Naive thymus-derived CD4-positive, alpha-beta T cell (primary cell): Measurements from ENCODE around the gene GAL3ST2. TPM values are rescaled to one million over a fixed set of nuclear protein-coding genes. Genes with fewer than 3 reads are reported as not detected.
"Not testable (repeated sequence)": the region's sequence is repeated elsewhere in the genome, so short reads cannot be mapped to it uniquely, and the experiment has no call there.

Experiments
- ATAC-seq: fragments of 150-1000 bp; cut with Tn5 transposase; 2 replicates; pipeline ENCODE4 v1.10.0; 2021; ENCODE audit warnings: mild to moderate bottlenecking, moderate library complexity
- CTCF ChIA-PET: fragments of 350-600 bp; sonication (Branson Sonifier 250); formaldehyde crosslinking; loops from one replicate; lab custom pipeline; 2021; ENCODE audit warnings: antibody characterized with exemption; lab: Charles Lee
- POLR2A ChIA-PET: fragments of 350-600 bp; sonication (Branson Sonifier 250); formaldehyde crosslinking; loops from one replicate; lab custom pipeline; 2021; ENCODE audit warnings: antibody characterized with exemption, inconsistent platforms; lab: Charles Lee
- DNase-seq, 9 donors: peaks; one replicate each; pipeline versions ENCODE4 v3.0.0 to v3.0.0-alpha.2; 2020 to 2022; ENCODE audit warnings: mixed read lengths in 1 of 9
- H3K27ac ChIP-seq: one replicate; pipeline ENCODE4 v1.7.0; 2013; ENCODE audit warnings: mild to moderate bottlenecking, low read depth, low read length, moderate library complexity
- H3K27me3 ChIP-seq, 2 donors: one replicate each; pipeline ENCODE4 v1.7.0; 2013; ENCODE audit warnings: low read length in 2 of 2, mild to moderate bottlenecking in 2 of 2, moderate library complexity in 2 of 2; ENCODE audit not compliant: control insufficient read depth in 2 of 2, insufficient read depth in 2 of 2
- H3K36me3 ChIP-seq, 3 experiments: 1 replicate in 2 of 3; 2 replicates in 1 of 3; pipeline ENCODE4 v1.7.0; 2013; ENCODE audit warnings: low read length in 3 of 3, mild to moderate bottlenecking in 3 of 3, moderate library complexity in 1 of 3; ENCODE audit not compliant: insufficient read depth in 3 of 3, control insufficient read depth in 2 of 3
- H3K4me1 ChIP-seq, 2 donors: one replicate each; pipeline ENCODE4 v1.7.0; 2013; ENCODE audit warnings: low read length in 2 of 2, mild to moderate bottlenecking in 2 of 2, moderate library complexity in 1 of 2; ENCODE audit not compliant: control insufficient read depth in 2 of 2, insufficient read depth in 2 of 2
- H3K4me3 ChIP-seq: 2 replicates; pipeline ENCODE4 v1.7.0; 2013; ENCODE audit warnings: mild to moderate bottlenecking, low read length
- H3K9me3 ChIP-seq, 3 experiments: 1 replicate in 2 of 3; 2 replicates in 1 of 3; pipeline ENCODE4 v1.7.0; 2013; ENCODE audit warnings: low read length in 3 of 3; ENCODE audit not compliant: control insufficient read depth in 2 of 3
- H3K27ac Mint-ChIP-seq, 9 donors: one replicate each; pipeline ENCODE4 v1.8.0; 2020 to 2022; ENCODE audit warnings: mixed read lengths in 9 of 9, mild to moderate bottlenecking in 8 of 9, moderate library complexity in 5 of 9, inconsistent platforms in 2 of 9
- H3K27me3 Mint-ChIP-seq, 5 donors: one replicate each; pipeline ENCODE4 v1.8.0; 2021 to 2022; ENCODE audit warnings: mixed read lengths in 5 of 5, mild to moderate bottlenecking in 1 of 5
- H3K36me3 Mint-ChIP-seq, 5 donors: one replicate each; pipeline ENCODE4 v1.8.0; 2020 to 2022; ENCODE audit warnings: mixed read lengths in 5 of 5, mild to moderate bottlenecking in 3 of 5, inconsistent platforms in 1 of 5
- H3K4me1 Mint-ChIP-seq, 7 donors: one replicate each; pipeline ENCODE4 v1.8.0; 2020 to 2022; ENCODE audit warnings: mixed read lengths in 7 of 7, mild to moderate bottlenecking in 3 of 7, inconsistent platforms in 1 of 7
- H3K4me3 Mint-ChIP-seq, 10 donors: one replicate each; pipeline ENCODE4 v1.8.0; 2020 to 2022; ENCODE audit warnings: mild to moderate bottlenecking in 10 of 10, mixed read lengths in 10 of 10, moderate library complexity in 6 of 10, inconsistent platforms in 2 of 10
- H3K9me3 Mint-ChIP-seq, 11 donors: one replicate each; pipeline ENCODE4 v1.8.0; 2020 to 2022; ENCODE audit warnings: mixed read lengths in 11 of 11, mild to moderate bottlenecking in 4 of 11, inconsistent platforms in 1 of 11, moderate library complexity in 1 of 11
- intact Hi-C, 2 donors: fragments of 100-400 bp; cut with micrococcal nuclease; formaldehyde crosslinking; loops; one replicate each; pipeline ENCODE4 v1.15.1; 2023
- polyA plus RNA-seq, 2 donors: library from polyadenylated mRNA; unstranded; fragments of 300-500 nt; fragmentation: Illumina TruSeq; gene quantifications; one replicate each; pipeline ENCODE4 v1.2.3, GENCODE V29; 2021
- total RNA-seq, 6 experiments: library from RNA in 5 of 6; stranded (reverse) in 5 of 6; gene quantifications; 1 replicate in 5 of 6; 2 replicates in 1 of 6; pipeline ENCODE4 v1.2.3 and lab custom pipeline; 2021 to 2026

The GAL3ST2 gene
- total and polyA plus RNA-seq, 7 experiments from 2014 or later, result 0.17 to 0.93 (median 0.37) TPM; not detected in 4

DNA sequence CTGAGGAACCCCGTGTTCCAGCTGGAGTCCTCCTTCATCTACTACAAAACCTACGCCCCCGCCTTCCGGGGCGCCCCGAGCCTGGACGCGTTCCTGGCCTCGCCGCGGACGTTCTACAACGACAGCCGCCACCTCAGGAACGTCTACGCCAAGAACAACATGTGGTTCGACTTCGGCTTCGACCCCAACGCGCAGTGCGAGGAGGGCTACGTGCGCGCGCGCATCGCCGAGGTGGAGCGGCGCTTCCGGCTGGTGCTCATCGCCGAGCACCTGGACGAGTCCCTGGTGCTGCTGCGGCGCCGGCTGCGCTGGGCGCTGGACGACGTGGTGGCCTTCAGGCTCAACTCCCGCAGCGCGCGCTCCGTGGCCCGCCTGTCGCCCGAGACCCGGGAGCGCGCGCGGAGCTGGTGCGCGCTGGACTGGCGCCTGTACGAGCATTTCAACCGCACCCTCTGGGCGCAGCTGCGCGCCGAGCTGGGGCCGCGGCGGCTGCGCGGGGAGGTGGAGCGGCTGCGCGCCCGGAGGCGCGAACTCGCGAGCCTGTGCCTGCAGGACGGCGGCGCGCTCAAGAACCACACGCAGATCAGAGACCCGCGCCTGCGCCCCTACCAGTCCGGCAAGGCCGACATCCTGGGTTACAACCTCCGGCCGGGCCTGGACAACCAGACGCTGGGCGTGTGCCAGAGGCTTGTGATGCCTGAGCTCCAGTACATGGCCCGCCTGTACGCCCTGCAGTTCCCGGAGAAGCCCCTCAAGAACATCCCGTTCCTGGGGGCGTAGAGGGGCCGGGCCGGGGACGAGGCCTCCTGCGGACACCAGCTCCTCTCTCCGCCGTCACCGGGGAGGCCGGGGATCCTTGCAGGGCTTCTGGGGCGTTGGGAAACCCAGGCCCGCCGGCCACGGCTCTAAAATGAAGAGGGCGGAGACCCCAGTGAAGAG, 27.0 kb downstream of the GAL3ST2 start:
- intact Hi-C loops, result loop anchor here in 1 of 2 donors (2.0 to 5.0 kb wide), 2 partner anchors 41 to 101 kb away; partner anchors contain the start of gene ING5
- POLR2A ChIA-PET, result no interaction called here
- Mint-ChIP-seq H3K4me1 (peaks cover 0 to 15% (median 8%) of the 10 kb centered on the region in 7 donors), H3K36me3 (no peaks in the 10 kb centered on the region), H3K27me3 (peaks cover 0 to 6% (median 0%) of the 10 kb centered on the region in 5 donors), H3K9me3 (no peaks in the 10 kb centered on the region), H3K27ac (peak overlapping the region in 3 of 9 donors; percentile 33 to 48 (median 42)), H3K4me3 (peak overlapping the region; percentile 23 to 76 (median 66))
- no peaks in the 10 kb centered on the region for H3K36me3 ChIP-seq
- H3K4me3 ChIP-seq, result peak overlapping the region; percentile 57
- H3K27me3 ChIP-seq, result peaks cover 0 to 4% of the 10 kb centered on the region in 2 donors
- peak; percentile 71 for ATAC-seq
- H3K9me3 ChIP-seq, result no peaks in the 10 kb centered on the region
- H3K27ac ChIP-seq, result no peak overlapping the region
- H3K4me1 ChIP-seq, result peaks cover 11 to 15% of the 10 kb centered on the region in 2 donors
- CTCF ChIA-PET, result no interaction called here
- peak in 5 of 9 donors; percentile 28 to 55 (median 37) for DNase-seq

DNA sequence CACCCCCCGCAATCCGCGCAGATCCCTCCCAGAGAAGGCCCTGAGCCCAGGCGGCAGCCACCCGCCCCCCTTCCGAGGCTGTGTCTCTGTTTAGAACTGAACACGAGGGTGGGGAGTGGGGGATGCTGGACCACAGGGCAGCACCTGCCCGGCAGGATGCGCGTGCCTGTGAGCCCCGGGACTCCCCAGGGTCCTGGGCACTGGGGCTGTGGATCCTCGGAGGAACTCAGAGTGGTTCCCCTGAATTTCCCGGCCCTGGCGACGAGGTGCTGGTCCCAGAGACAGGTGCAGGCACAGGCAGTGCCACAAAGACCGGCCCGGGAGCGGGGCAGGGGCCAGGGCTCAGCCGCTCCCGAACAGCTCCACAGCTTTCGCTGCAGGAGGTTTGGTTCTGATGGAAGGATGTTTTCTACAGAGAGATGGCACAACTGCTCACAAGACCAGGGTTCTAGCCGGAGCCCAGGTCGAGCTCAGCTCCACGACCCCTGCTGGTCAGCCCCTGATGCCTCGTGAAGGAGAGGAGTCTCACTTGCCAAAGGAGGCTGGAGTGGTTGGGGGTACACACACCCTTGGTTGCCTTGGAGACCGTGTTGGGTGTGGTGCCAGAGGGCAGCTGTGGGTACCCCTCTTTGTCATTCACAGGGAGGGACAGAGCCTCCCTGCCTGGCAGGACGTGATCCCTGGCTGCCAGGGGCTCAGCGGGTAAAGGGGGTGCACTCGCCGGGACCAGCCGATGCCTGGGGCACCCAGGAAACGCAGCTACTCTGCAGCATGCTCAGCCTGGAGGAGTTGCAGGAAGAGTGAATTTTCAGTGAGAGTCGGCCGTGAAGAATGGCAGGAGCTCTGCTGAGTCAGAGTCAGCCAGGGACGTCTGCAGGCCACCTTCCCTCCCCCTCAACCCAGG, 28.0 kb downstream of the GAL3ST2 start:
- H3K4me3 ChIP-seq, result peak overlapping the region; percentile 57
- peaks cover 0 to 6% (median 0%) of the 10 kb centered on the region in 5 donors for H3K27me3 Mint-ChIP-seq
- H3K27ac Mint-ChIP-seq, result peak overlapping the region in 1 of 9 donors; percentile 18
- peak; percentile 40 for ATAC-seq
- H3K36me3 Mint-ChIP-seq, result no peaks in the 10 kb centered on the region
- intact Hi-C loops, result loop anchor here in 1 of 2 donors (2.0 to 5.0 kb wide), 2 partner anchors 40 to 102 kb away; partner anchors contain the start of gene ING5
- CTCF ChIA-PET, result no interaction called here
- H3K4me1 Mint-ChIP-seq, result peaks cover 0 to 15% (median 8%) of the 10 kb centered on the region in 7 donors
- H3K4me3 Mint-ChIP-seq, result peak overlapping the region; percentile 23 to 76 (median 55)
- no peaks in the 10 kb centered on the region for H3K36me3 ChIP-seq
- DNase-seq, result peak in 1 of 9 donors; percentile 32
- POLR2A ChIA-PET, result no interaction called here
- peaks cover 11 to 15% of the 10 kb centered on the region in 2 donors for H3K4me1 ChIP-seq
- H3K9me3 Mint-ChIP-seq, result no peaks in the 10 kb centered on the region
- no peaks in the 10 kb centered on the region for H3K9me3 ChIP-seq
- peaks cover 0 to 4% of the 10 kb centered on the region in 2 donors for H3K27me3 ChIP-seq
- H3K27ac ChIP-seq, result no peak overlapping the region

DNA sequence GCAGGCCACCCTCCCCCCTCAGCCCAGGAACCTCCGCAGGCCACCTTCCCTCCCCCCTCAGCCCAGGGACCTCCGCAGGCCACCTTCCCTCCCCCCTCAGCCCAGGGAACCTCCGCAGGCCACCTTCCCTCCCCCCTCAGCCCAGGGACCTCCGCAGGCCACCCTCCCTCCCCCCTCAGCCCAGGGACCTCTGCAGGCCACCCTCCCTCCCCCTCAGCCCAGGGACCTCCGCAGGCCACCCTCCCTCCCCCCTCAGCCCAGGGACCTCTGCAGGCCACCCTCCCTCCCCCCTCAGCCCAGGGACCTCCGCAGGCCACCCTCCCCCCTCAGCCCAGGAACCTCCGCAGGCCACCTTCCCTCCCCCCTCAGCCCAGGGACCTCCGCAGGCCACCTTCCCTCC, 29.6 kb downstream of the GAL3ST2 start:
- CTCF ChIA-PET, H3K4me3 ChIP-seq, H3K36me3 Mint-ChIP-seq, DNase-seq, H3K27ac Mint-ChIP-seq, H3K36me3 ChIP-seq, intact Hi-C loops, H3K4me3 Mint-ChIP-seq, H3K9me3 ChIP-seq, H3K9me3 Mint-ChIP-seq, ATAC-seq, H3K27me3 ChIP-seq, H3K27me3 Mint-ChIP-seq, H3K27ac ChIP-seq, POLR2A ChIA-PET: not testable (repeated sequence)
- H3K4me1 Mint-ChIP-seq, result peaks cover 0 to 15% (median 8%) of the 10 kb centered on the region in 7 donors
- peaks cover 11 to 15% of the 10 kb centered on the region in 2 donors for H3K4me1 ChIP-seq

GRCh38 chr2:241808051-241808720, 31.6 kb downstream of the GAL3ST2 start:
- Histone ChIP-seq H3K27ac (no peak overlapping the region), H3K4me3 (no peak overlapping the region), H3K36me3 (no peaks in the 10 kb centered on the region), H3K27me3 (peaks cover 0 to 4% of the 10 kb centered on the region in 2 donors), H3K9me3 (no peaks in the 10 kb centered on the region), H3K4me1 (peaks cover 11 to 12% of the 10 kb centered on the region in 2 donors)
- Mint-ChIP-seq H3K4me3 (peak overlapping the region in 3 of 10 donors; percentile 0 to 37 (median 16)), H3K4me1 (peaks cover 0 to 14% (median 7%) of the 10 kb centered on the region in 7 donors), H3K27ac (peak overlapping the region in 1 of 9 donors; percentile 54), H3K36me3 (no peaks in the 10 kb centered on the region), H3K27me3 (peaks cover 0 to 6% (median 0%) of the 10 kb centered on the region in 5 donors), H3K9me3 (no peaks in the 10 kb centered on the region)
- ATAC-seq, result no peak
- intact Hi-C loops, result no loop called here
- CTCF ChIA-PET, result no interaction called here
- POLR2A ChIA-PET, result no interaction called here
- DNase-seq, result no peak

DNA sequence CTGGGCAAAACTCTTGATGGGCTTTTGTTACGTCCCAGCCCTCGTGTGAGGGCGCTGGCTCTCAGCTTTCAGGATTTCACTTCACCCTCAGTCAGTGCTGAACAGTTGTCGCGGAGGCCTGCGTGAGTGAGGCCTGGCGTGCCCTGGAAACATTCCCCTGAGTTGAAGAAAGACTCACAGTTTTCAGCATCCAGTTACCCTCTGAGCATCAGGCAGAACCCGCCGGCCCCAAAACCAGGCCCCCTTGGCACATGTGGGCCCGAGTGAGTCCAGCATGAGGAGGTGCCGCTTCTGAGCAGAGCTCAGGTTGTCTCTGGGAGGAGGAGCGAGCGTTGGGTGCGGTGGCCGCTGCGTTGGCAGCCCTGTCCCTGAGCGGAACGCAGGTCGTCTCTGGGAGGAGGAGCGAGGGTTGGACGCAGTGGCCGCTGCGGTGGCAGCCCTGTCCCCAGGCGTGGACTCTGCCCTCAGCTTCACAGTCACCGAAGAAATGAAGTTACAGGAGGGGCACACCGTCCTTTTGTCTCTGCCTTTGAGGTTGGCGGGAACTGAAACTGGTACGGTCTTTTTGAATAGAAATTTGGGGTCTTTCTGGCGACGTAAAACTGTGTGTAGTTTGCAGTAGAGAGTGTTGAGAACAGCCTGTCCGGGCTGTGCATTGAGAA, 32.2 kb downstream of the GAL3ST2 start, which contains the start of gene NEU4:
NEU4 (plus strand) TSS at position 473 of the 662 bp plus-strand sequence. CDS start 5,292 bp downstream, outside the sequence.
- intact Hi-C loops, result no loop called here
- peak in 1 of 9 donors; percentile 20 for DNase-seq
- H3K36me3 Mint-ChIP-seq, result no peaks in the 10 kb centered on the region
- CTCF ChIA-PET, result no interaction called here
- H3K27ac Mint-ChIP-seq, result peak within 1 kb of the TSS in 1 of 9 donors; percentile 54
- no peak within 1 kb of the TSS for H3K4me3 ChIP-seq
- no peak within 1 kb of the TSS for H3K27ac ChIP-seq
- H3K27me3 ChIP-seq, result peaks cover 0 to 4% of the 10 kb centered on the region in 2 donors
- no peaks in the 10 kb centered on the region for H3K9me3 Mint-ChIP-seq
- no peak for ATAC-seq
- peaks cover 0 to 11% (median 5%) of the 10 kb centered on the region in 7 donors for H3K4me1 Mint-ChIP-seq
- H3K9me3 ChIP-seq, result no peaks in the 10 kb centered on the region
- H3K27me3 Mint-ChIP-seq, result peaks cover 0 to 6% (median 0%) of the 10 kb centered on the region in 5 donors
- no peaks in the 10 kb centered on the region for H3K36me3 ChIP-seq
- H3K4me3 Mint-ChIP-seq, result peak within 1 kb of the TSS in 3 of 10 donors; percentile 0 to 37 (median 16)
- H3K4me1 ChIP-seq, result peaks cover 11 to 15% of the 10 kb centered on the region in 2 donors
- POLR2A ChIA-PET, result no interaction called here
